HFF-Myc (cell line): Measurements from ENCODE around the gene C16orf87.

ENCODE experiments used
- DNase-seq: peaks from one replicate; pipeline ENCODE4 v3.0.0-alpha.2; 2011; ENCODE audit warnings: low read depth; ENCODE audit errors: extremely low read depth
- H3K4me3 ChIP-seq: replicated peaks from 2 replicates; pipeline ENCODE4 v1.5.1; 2011; ENCODE audit warnings: low read depth, mild to moderate bottlenecking, control low read depth, low read length
- CTCF ChIP-seq: IDR thresholded peaks from 2 replicates; pipeline ENCODE4 v1.5.1; 2012; ENCODE audit warnings: mild to moderate bottlenecking, low read depth, low read length, control low read depth; ENCODE audit errors: missing control alignments

The C16orf87 gene

GRCh38 chr16:46748775-46749705, 81.9 kb downstream of the C16orf87 start:
- DNase-seq: no peak
- H3K4me3 ChIP-seq: no peak overlapping the region
- TF ChIP-seq CTCF: no peak

DNA sequence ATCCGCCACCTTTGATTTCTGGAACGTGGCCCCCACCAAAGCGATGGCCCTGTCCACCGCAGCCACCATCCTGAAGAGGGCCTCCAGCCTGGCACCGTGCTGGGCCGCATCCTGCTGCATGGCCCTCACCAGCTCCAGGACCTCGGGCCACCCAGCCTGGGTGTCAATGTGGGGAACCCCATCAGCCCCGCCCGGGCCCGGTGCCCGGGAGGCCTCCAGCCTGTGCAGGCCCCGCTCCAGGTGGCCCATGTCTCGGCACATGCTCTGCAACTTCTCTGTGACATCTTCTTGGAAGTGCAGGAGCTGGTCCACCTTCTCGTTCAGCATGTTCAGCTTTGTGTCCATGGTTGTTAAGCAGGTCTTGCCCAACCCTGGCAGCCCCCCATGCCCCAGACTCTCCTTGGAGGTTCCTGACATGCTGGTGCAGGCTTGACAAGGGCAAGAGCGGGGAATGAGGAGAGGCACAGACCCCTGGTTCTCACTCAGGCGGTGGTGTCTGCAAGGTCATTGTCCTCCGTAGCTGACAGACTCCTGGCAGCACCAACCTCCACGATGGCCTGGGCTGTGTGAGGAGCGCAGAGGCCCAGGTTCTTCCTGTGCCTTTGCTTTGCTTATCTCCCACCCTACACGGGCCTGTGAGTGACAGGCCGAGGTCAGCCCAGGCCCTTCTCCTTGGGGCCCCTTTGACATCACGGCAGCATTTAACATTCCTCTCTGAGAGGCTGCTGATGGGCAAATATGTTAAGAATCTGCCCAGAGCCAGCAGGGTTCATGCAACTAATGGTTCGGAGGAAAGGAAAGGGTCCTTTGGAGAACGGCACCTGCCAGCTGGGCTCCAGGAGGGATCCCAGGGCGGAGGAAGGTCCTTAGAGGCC, 83.0 kb downstream of the C16orf87 start, which contains the start of gene MYLK3:
TSS of gene MYLK3 (minus strand) at position 568 of the 875 bp plus-strand sequence. CDS start at position 417, 151 bp downstream.
- no peak within 1 kb of the TSS for H3K4me3 ChIP-seq
- no peak for TF ChIP-seq CTCF
- DNase-seq: no peak

DNA sequence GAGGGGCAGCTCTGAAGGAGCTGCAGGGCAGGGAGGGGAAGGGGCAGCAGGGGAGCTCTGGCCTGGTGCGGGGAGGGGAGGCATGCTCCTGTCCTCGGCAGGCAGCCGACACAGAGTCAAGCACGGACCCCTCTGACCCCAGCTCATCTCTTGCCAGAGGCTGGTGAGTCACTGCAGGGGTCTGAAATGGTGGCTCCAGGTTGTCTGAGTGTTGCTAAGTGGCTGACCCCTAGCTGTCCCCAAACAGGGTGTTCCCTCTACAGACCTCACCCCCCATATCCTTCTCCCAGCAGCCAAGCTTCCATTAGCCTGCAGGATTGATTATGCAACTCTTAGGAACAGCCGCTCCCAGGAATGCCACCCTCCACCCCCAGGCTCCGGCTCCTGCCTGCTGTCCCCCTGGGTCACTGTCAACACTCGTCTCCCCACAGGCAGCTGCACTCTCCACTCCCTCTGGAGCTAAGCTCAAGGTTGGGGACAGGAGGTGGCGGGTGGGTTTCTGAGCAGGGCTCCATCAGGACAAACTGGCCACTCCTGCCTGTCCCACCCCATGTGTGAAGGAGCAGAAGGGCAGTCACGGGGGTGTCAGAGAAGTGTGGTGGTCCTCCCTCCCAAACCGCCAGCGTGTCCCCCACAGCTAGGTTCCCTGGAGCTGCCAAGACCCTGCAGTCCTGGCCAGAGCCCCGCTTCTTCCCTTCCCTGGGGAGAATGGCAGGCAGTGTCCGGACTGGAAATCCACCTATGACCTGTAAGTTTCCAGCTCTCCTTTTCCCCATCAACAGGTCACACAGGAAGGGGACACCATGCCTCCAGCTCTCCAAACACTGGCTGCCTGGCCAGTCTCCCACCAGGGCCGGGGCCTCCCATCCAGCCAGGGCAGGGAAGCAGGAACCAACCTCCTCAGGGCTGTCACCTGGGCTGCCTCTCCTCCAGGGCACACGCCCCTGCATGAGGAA, 83.9 kb downstream of the C16orf87 start:
- no peak for TF ChIP-seq CTCF
- no peak for DNase-seq
- no peak overlapping the region for H3K4me3 ChIP-seq
